ENCODE measurements around the gene FOXP3.

Gene FOXP3

DNA sequence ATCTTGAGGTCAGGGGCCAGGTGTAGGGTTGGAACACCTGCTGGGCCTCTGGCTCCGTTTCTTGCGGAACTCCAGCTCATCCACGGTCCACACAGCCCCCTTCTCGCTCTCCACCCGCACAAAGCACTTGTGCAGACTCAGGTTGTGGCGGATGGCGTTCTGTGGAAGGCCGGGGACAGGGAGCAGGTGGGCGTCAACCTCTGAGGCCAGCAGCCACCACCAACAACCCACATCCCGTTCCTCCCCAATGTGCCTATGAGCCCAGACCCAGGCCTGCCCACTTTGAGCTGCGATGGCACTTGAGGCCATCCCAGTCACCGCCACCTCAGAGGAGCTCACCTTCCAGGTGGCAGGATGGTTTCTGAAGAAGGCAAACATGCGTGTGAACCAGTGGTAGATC lies 13.2 kb downstream of the FOXP3 start:
- H3K27ac ChIP-seq: no peak overlapping the region
- DNase-seq (ENCODE audit: low spot score): no peak
- ChIA-PET CTCF (no interaction called here), POLR2A (ENCODE audit: low non-redundant PET) (interaction anchor here (1.0 kb wide), 1 partner anchor 10 kb away, joined by 3 read pairs; no protein-coding TSS in a partner anchor)
- TF ChIP-seq CTCF (conservative IDR thresholded peaks at IDR 0.05; ENCODE audit: low read depth): no peak

- ChIA-PET POLR2A (ENCODE audit: low non-redundant PET) (interaction anchor here (1.0 kb wide), 1 partner anchor 9 kb away, joined by 3 read pairs; no protein-coding TSS in a partner anchor), CTCF (no interaction called here)
- H3K27ac ChIP-seq: no peak overlapping the region
- no peak for TF ChIP-seq CTCF (conservative IDR thresholded peaks at IDR 0.05; ENCODE audit: low read depth)
- DNase-seq (ENCODE audit: low spot score): no peak
Measured at GRCh38 chrX:49250578-49250977, 13.9 kb downstream of the FOXP3 start.

- TF ChIP-seq CTCF (conservative IDR thresholded peaks at IDR 0.05; ENCODE audit: low read depth): no peak
Measured at GRCh38 chrX:49250066-49250465, 14.4 kb downstream of the FOXP3 start.

DNA sequence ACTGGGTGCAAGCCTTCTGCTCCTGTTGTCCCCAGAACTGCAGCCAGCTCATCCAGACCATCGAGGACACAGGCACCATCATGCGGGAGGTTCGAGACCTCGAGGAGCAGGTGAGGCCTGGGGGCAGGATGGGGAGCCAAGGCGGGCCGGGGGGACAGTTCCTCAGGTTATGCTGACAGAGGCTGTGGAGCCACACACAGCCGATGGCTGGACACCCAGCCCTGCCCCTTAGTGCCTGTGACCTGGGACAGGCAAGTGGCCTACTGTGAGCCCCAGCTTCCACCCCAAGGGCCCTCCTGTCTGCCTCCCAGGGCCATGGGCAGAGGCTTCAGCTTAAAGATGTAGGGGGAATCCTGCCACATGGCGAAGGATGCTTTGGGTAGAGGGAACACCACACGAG lies 14.9 kb downstream of the FOXP3 start:
- POLR2A ChIA-PET (ENCODE audit: low non-redundant PET): no interaction called here
- no peak overlapping the region for H3K27ac ChIP-seq
- CTCF ChIA-PET: no interaction called here
- no peak for DNase-seq (ENCODE audit: low spot score)
- no peak for TF ChIP-seq CTCF (conservative IDR thresholded peaks at IDR 0.05; ENCODE audit: low read depth)

More at GRCh38 chrX:49250066-49250465, 14.4 kb downstream of the FOXP3 start:
- ChIA-PET POLR2A (ENCODE audit: low non-redundant PET) (no interaction called here), CTCF (no interaction called here)
- no peak for DNase-seq (ENCODE audit: low spot score)
- no peak overlapping the region for H3K27ac ChIP-seq

GRCh38 chrX:49249071-49249470 lies 15.4 kb downstream of the FOXP3 start:
- DNase-seq (ENCODE audit: low spot score): no peak
- POLR2A ChIA-PET (ENCODE audit: low non-redundant PET): no interaction called here
- no peak for TF ChIP-seq CTCF (conservative IDR thresholded peaks at IDR 0.05; ENCODE audit: low read depth)
- CTCF ChIA-PET: no interaction called here
- H3K27ac ChIP-seq: no peak overlapping the region

GRCh38 chrX:49247916-49248811 lies 16.3 kb downstream of the FOXP3 start:
- DNase-seq (ENCODE audit: low spot score): no peak
- H3K27ac ChIP-seq: no peak overlapping the region
- ChIA-PET CTCF (no interaction called here), POLR2A (ENCODE audit: low non-redundant PET) (no interaction called here)
- no peak for TF ChIP-seq CTCF (conservative IDR thresholded peaks at IDR 0.05; ENCODE audit: low read depth)
